HUES6 (cell line): ENCODE measurements around the gene LRRC39.

Experiments used
- H3K27ac ChIP-seq: 2 replicates; pipeline ENCODE4 v1.7.0; 2013; ENCODE audit warnings: low read depth, mild to moderate bottlenecking, low read length, inconsistent platforms
- H3K27me3 ChIP-seq: 2 replicates; pipeline ENCODE4 v1.6.1; 2013; ENCODE audit warnings: low read length; ENCODE audit not compliant: control insufficient read depth, insufficient read depth
- H3K36me3 ChIP-seq: 2 replicates; pipeline ENCODE4 v1.6.1; 2013; ENCODE audit warnings: low read length; ENCODE audit not compliant: control insufficient read depth, insufficient read depth
- H3K4me1 ChIP-seq: 2 replicates; pipeline ENCODE4 v1.6.1; 2013; ENCODE audit warnings: low read length; ENCODE audit not compliant: control insufficient read depth, insufficient read depth
- H3K4me3 ChIP-seq: 2 replicates; pipeline ENCODE4 v1.5.1; 2013; ENCODE audit warnings: low read depth, low read length
- H3K9ac ChIP-seq: one replicate; pipeline ENCODE4 v1.6.1; 2013; ENCODE audit warnings: mild to moderate bottlenecking, low read length
- H3K9me3 ChIP-seq: 2 replicates; pipeline ENCODE4 v1.6.1; 2013; ENCODE audit warnings: low read depth, low read length; ENCODE audit not compliant: control insufficient read depth, insufficient read depth

The LRRC39 gene

DNA sequence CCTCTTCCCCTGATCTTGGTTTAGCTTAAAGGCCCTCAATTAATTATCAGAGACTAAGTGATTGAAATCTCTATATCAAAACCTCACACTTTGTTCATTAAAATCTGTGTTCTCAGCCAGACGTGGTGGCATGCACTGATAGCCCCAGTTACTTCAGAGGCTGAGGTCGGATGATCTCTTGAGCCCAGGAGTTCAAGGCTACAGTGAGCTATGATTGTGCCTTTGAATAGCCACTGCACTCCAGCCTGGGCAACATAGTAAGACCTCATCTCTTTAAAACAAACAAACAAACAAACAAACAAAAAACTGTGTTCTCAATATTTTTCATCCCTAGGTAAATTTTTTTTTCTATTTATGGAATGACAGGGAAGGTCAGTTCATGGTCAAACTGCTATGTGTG is 26.4 kb downstream of the LRRC39 start:
- Histone ChIP-seq H3K36me3 (peaks cover 13% of the 10 kb centered on the region), H3K27ac (no peak overlapping the region), H3K9ac (no peak overlapping the region), H3K27me3 (no peaks in the 10 kb centered on the region), H3K4me1 (no peaks in the 10 kb centered on the region), H3K9me3 (no peaks in the 10 kb centered on the region), H3K4me3 (no peak overlapping the region)

DNA sequence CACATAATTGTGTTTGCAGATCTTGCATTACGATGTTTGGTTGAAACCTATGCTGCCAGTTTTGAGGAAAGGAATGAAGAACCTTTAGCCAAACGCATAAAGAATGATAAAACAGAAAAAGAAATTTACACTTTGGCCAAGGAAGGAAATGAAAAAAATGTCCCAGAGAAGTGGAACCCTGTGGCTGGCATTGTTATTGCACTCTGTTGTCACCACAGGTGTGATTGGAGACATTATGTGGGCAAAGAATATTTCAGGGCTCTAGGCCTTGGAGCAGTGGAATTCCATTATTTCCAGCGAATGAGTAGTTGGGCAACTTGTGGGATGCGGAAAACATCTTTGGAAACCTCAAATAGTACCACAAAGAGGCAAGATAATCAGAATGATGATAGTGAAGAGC is 30.2 kb downstream of the LRRC39 start:
- H3K36me3 ChIP-seq, result peaks cover 47% of the 10 kb centered on the region
- H3K9ac ChIP-seq, result no peak overlapping the region
- no peaks in the 10 kb centered on the region for H3K4me1 ChIP-seq
- H3K9me3 ChIP-seq, result no peaks in the 10 kb centered on the region
- no peak overlapping the region for H3K4me3 ChIP-seq
- H3K27ac ChIP-seq, result no peak overlapping the region
- H3K27me3 ChIP-seq, result no peaks in the 10 kb centered on the region

DNA sequence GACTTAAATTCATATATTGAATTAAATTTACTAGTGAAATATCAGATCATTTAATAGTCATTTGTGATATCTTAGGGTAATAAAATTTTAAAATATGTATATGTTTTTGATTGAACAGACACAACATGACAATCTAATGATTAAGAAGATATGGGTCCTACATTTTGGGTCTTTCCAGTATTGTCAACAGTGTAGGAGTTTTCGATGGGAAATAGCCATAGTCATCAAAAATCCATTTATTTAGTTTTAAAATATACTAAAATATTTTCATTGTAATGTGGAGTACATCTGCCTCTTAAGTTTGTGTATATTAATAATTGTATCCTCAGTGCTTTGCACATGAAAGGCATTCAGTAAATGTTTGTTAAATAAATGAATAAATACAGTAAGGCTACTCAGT is 31.1 kb downstream of the LRRC39 start:
- no peak overlapping the region for H3K4me3 ChIP-seq
- H3K9me3 ChIP-seq, result no peaks in the 10 kb centered on the region
- H3K27ac ChIP-seq, result no peak overlapping the region
- peaks cover 55% of the 10 kb centered on the region for H3K36me3 ChIP-seq
- H3K27me3 ChIP-seq, result no peaks in the 10 kb centered on the region
- no peak overlapping the region for H3K9ac ChIP-seq
- no peaks in the 10 kb centered on the region for H3K4me1 ChIP-seq

DNA sequence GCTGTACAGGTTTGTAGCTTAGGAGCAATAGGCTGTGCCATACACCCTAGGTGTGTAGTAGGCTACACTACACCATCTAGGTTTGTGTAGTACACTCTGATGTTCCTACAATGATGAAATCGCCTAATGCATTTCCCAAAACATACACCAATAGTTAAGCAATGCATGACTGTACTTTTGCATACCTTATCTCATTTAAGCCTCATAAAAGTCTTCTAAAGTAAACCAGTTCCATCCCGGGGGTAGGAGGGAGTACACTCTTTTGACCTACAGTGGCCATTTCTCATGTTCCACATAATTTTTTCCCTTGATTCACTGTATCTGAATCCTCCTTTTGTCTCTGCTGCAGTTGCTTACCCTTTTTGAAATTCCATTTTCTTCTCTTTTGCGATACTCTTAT is 32.9 kb downstream of the LRRC39 start:
- Histone ChIP-seq H3K36me3 (peaks cover 74% of the 10 kb centered on the region), H3K27me3 (no peaks in the 10 kb centered on the region), H3K4me3 (no peak overlapping the region), H3K9ac (no peak overlapping the region), H3K9me3 (no peaks in the 10 kb centered on the region), H3K27ac (no peak overlapping the region), H3K4me1 (no peaks in the 10 kb centered on the region)

DNA sequence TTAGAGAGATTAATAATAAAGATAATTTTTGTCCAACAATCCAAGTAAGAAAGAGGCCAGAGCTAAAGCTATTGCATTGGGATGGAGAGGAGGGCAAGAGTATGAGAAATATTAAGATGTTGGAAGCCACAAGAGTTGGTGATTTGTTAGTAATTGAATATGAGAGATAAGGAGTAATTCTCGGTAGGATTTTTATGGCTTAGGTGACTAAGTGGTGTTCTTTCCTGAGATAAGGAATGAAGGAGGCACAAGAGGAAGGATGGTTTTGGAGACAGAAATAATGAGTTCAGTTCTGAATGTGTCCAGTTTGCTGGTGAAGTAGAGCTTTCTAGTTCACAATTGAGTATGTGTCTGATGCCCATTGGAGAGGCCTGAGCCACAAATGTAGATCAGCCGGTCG is 35.7 kb downstream of the LRRC39 start:
- Histone ChIP-seq H3K36me3 (peaks cover 87% of the 10 kb centered on the region), H3K27me3 (no peaks in the 10 kb centered on the region), H3K9ac (no peak overlapping the region), H3K27ac (no peak overlapping the region), H3K9me3 (no peaks in the 10 kb centered on the region), H3K4me1 (no peaks in the 10 kb centered on the region), H3K4me3 (no peak overlapping the region)

DNA sequence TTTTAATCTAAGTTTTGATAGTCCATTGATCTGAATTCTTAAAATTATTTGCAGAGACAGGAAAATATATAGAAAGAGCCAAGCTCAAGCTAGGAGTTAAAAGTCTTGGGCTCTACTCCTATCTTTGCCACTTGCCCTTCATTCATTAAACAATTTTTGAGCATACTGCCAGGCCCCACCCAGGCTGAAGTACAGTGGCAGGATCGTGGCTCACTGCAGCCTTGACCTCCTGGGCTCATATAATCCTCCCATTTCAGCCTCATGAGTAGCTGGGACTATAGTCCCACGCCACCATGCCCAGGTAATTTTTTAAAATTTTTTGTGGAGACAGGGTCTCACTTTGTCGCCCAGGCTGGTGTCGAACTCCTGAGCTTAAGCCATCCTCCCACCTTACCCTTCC is 36.9 kb downstream of the LRRC39 start:
- Histone ChIP-seq H3K27ac (no peak overlapping the region), H3K36me3 (peaks cover 91% of the 10 kb centered on the region), H3K9me3 (no peaks in the 10 kb centered on the region), H3K27me3 (no peaks in the 10 kb centered on the region), H3K9ac (no peak overlapping the region), H3K4me3 (no peak overlapping the region), H3K4me1 (no peaks in the 10 kb centered on the region)

DNA sequence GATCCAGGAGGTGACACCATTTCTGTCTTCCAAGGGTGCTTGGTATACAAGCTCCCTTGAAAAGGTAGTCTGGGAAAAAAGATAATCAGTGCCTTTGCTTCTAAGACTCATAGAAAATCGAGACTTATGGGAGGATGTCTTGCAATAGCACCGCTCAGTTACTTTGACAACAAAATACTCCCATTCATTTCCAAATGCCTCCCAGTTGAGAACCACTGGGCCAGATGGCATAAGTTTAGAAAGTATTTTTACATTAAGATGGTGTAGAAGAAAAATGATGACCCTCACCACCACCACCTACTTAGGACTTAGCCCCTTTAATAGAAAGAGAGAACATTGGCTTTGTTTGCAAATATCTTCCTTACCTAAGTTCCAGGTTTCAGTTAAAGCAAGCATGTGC is 40.5 kb downstream of the LRRC39 start:
- Histone ChIP-seq H3K36me3 (peaks cover 57% of the 10 kb centered on the region), H3K4me1 (no peaks in the 10 kb centered on the region), H3K9me3 (no peaks in the 10 kb centered on the region), H3K27me3 (no peaks in the 10 kb centered on the region), H3K27ac (no peak overlapping the region), H3K9ac (no peak overlapping the region), H3K4me3 (no peak overlapping the region)

DNA sequence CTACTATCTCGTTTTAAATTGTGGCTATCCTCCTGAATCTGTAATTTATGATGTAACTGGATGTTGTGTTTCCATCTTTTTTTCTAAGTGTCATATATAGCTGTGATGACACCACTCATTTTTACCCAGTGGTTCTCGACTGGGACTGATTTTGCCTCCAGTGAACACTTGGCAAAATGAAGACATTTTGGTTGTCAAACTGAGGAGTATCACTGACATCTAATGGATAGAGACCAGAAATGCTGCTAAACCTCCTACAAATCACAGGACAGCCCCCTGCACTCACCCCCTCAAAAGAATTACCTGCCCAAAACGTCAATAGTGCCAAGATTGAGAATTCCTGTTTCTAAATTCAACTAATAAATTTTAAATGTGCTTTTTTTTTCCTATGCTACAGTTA is 43.2 kb downstream of the LRRC39 start:
- Histone ChIP-seq H3K27ac (no peak overlapping the region), H3K9me3 (no peaks in the 10 kb centered on the region), H3K36me3 (peaks cover 29% of the 10 kb centered on the region), H3K27me3 (no peaks in the 10 kb centered on the region), H3K4me3 (no peak overlapping the region), H3K9ac (no peak overlapping the region), H3K4me1 (0 out of 2 replicates have a peak, but pooled peaks cover 6% of the 10 kb centered on the region)

DNA sequence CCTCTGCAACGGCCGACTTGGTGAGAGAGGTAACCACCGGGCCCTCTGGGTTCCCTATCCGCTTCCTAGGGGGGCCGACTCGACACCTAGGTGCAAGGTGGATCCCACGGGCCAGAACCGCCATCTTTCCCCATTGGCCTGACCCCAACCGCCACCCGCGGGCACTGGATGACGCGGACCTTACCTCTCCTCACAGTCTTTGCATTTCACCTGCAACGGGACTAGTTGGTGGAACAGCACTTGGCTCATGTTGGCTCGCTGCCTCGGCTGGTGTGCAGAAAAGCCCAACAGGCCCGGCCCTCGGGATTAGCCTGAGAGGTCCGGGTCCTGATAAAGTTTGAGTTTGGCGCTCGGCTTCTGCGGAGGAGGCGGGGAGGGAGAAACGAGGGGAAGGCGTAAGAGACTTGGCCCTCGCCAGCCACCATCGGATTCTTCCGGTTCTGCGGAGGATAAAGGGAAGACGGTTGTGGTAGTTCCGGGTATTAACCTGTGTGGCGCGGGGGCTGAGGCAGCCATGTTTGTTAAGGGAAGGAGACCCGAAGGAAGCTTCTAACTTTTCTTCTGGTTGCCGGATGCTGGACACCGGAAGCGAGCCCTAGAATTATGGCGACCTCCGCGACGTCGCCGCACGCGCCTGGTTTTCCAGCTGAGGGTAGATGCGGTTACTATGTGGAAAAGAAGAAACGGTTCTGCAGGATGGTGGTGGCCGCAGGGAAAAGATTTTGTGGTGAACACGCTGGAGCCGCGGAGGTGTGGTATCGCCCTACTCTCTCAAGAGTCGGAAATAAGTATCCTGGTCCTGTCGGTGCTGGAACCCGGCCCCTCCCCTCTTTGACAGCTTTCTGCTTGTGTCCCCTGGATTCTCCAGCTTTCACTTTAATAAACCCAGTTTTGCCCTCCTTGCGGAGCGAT is 45.2 kb downstream of the LRRC39 start, which contains the start of the genes SASS6 and TRMT13:
SASS6 (minus strand) TSS at position 365 of the 912 bp plus-strand sequence; CDS start at position 249, 116 bp downstream.
TRMT13 (plus strand) TSS at position 598 of the 912 bp plus-strand sequence; CDS start at position 604, 6 bp downstream.
- peak within 1 kb of the TSS; percentile 88 for H3K9ac ChIP-seq
- peaks cover 10% of the 10 kb centered on the region for H3K36me3 ChIP-seq
- H3K4me3 ChIP-seq, result peak within 1 kb of the TSS; percentile 89
- peak within 1 kb of the TSS; percentile 88 for H3K27ac ChIP-seq
- 0 out of 2 replicates have a peak, but pooled peaks cover 6% of the 10 kb centered on the region for H3K4me1 ChIP-seq
- no peaks in the 10 kb centered on the region for H3K27me3 ChIP-seq
- H3K9me3 ChIP-seq, result no peaks in the 10 kb centered on the region

DNA sequence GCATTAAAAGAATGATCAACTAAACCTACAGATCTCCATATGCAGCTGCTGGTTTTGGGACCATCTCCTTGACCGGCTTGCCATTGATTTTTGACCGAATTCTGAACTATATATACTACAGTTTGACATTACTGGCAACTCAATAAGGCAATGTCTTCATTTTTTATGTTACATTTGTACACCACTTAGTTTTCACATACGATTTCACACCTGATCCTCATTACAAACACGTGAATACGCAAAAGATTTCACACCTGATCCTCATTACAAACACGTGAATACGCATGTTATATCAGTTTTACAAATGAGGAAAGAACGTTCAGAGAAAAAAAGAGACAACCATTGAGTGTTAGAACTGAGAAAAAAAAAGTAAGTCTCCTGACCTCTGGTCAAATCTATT is 46.4 kb downstream of the LRRC39 start:
- H3K36me3 ChIP-seq, result no peaks in the 10 kb centered on the region
- H3K9me3 ChIP-seq, result no peaks in the 10 kb centered on the region
- no peak overlapping the region for H3K27ac ChIP-seq
- peak overlapping the region; percentile 88 for H3K9ac ChIP-seq
- 0 out of 2 replicates have a peak, but pooled peaks cover 6% of the 10 kb centered on the region for H3K4me1 ChIP-seq
- peak overlapping the region; percentile 89 for H3K4me3 ChIP-seq
- no peaks in the 10 kb centered on the region for H3K27me3 ChIP-seq

DNA sequence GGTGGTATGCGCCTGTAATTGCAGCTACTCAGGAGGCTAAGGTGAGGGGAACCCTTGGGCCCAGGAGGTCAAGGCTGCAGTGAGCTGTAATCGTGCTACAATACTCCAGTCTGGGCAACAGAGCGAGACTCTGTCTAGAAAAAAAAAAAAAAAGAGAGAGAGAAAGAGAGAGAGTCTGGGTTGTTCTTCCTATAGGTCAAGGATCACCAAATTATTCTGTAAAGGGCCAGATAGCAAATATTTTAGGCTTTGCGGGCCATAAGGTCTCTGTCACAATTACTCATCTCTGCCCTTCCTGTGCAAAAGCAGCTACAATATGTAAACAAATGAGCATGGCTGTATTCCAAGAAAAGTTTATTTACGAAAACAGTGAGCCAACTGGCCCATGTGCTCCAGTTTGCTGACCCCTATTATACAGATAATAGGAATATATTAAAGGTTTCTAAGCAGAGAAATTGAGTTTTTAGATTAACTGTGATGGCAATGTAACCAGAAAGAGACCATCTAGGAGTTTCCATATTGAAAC is 47.4 kb downstream of the LRRC39 start:
- H3K27ac ChIP-seq, result no peak overlapping the region
- H3K4me3 ChIP-seq, result no peak overlapping the region
- H3K4me1 ChIP-seq, result 0 out of 2 replicates have a peak, but pooled peaks cover 6% of the 10 kb centered on the region
- H3K27me3 ChIP-seq, result no peaks in the 10 kb centered on the region
- H3K9ac ChIP-seq, result no peak overlapping the region
- no peaks in the 10 kb centered on the region for H3K36me3 ChIP-seq
- H3K9me3 ChIP-seq, result no peaks in the 10 kb centered on the region
